ENCODE data around the gene DGKH. TPM values are rescaled to one million over a fixed set of nuclear protein-coding genes. Genes with fewer than 3 reads are reported as not detected.

Gene DGKH
- total and polyA plus RNA-seq, 2 of the 13 experiments (the other 11 are each of a cell fraction or from before 2014, with no cell fraction given) = 0.01 to 0.13 TPM

- intact Hi-C loops (cut with micrococcal nuclease; ENCODE audit: unreplicated experiment) = no loop called here
- CTCF ChIA-PET (ENCODE audit: low intra/inter-chr PET ratio, low total read pairs) = no interaction called here
- no peak for FAIRE-seq
Observed at GRCh38 chr13:42022336-42022735, 26.1 kb upstream of the DGKH start.

More at GRCh38 chr13:42022336-42022735, 26.1 kb upstream of the DGKH start:
- Histone ChIP-seq H3K79me2 (ENCODE audit: insufficient read depth, low read length) (no peaks in the 10 kb centered on the region), H3K36me3 (replicated peaks in 1 of 2; ENCODE audit: control insufficient read depth in 1 of 2, insufficient read depth in 2 of 2, low read length in 2 of 2) (no peaks in the 10 kb centered on the region), H4K20me1 (ENCODE audit: insufficient read depth, low read length) (no peaks in the 10 kb centered on the region), H2AFZ (ENCODE audit: low read length) (no peak overlapping the region), H3K9ac (ENCODE audit: insufficient read depth, low read depth, low read length) (no peak overlapping the region), H3K4me2 (ENCODE audit: low read depth, low read length) (no peak overlapping the region), H3K9me3 (ENCODE audit: low read length) (no peaks in the 10 kb centered on the region), H3K4me3 (replicated peaks in 1 of 3; ENCODE audit: insufficient read depth in 1 of 3, low read depth in 2 of 3, low read length in 3 of 3) (no peak overlapping the region), H3K27ac (ENCODE audit: extremely low read length, insufficient read depth, low read length) (no peak overlapping the region), H3K4me1 (ENCODE audit: insufficient read depth, low read length) (no peaks in the 10 kb centered on the region), H3K27me3 (ENCODE audit: control insufficient read depth in 1 of 2, insufficient read depth in 2 of 2, low read length in 2 of 2) (no peaks in the 10 kb centered on the region)
- ATAC-seq (no peak), DNase-seq (ENCODE audit: low spot score) (no peak)
- 13% methylated on average over 4 of the region's 4 CpGs for WGBS (ENCODE audit: low lambda C conversion rate)
- no peak for TF ChIP-seq ATRX (CRISPR knock-in tag; IDR thresholded peaks at IDR 0.05; ENCODE audit: borderline replicate concordance)
- no peak for TF ChIP-seq ZNF839 (CRISPR knock-in tag; IDR thresholded peaks at IDR 0.05; ENCODE audit: borderline replicate concordance)
- no peak for TF ChIP-seq HDAC2 (CRISPR knock-in tag; IDR thresholded peaks at IDR 0.05)
- no peak for TF ChIP-seq CC2D1A (CRISPR knock-in tag; IDR thresholded peaks at IDR 0.05)
- no peak for TF ChIP-seq TEAD2 (CRISPR knock-in tag; IDR thresholded peaks at IDR 0.05)
- no peak for TF ChIP-seq TIGD3 (CRISPR knock-in tag; IDR thresholded peaks at IDR 0.05; ENCODE audit: borderline replicate concordance)
- no peak for TF ChIP-seq CENPT (CRISPR knock-in tag; IDR thresholded peaks at IDR 0.05; ENCODE audit: low read depth)
- TF ChIP-seq NFYB (CRISPR knock-in tag; IDR thresholded peaks at IDR 0.05) = no peak
- TF ChIP-seq E2F1 (CRISPR knock-in tag; IDR thresholded peaks at IDR 0.05) = no peak
- TF ChIP-seq PHF8 (CRISPR knock-in tag; IDR thresholded peaks at IDR 0.05) = no peak
- TF ChIP-seq ELK4 (CRISPR knock-in tag; IDR thresholded peaks at IDR 0.05; ENCODE audit: borderline replicate concordance) = no peak
- no TSS peak for BruUV-seq (replicated peaks)
- POLR2A ChIA-PET = no interaction called here
- in situ Hi-C loops (cut with HindIII; ENCODE audit: extremely low pct_ligation_motif_present, low pct_unique_long_range_greater_than_20kb) = no loop called here
